NT2/D1 (cell line): ENCODE measurements around the gene GPR55.

Experiments
- DNase-seq: peaks from one replicate; pipeline ENCODE4 v3.0.0-alpha.2; 2011; ENCODE audit warnings: low read depth, low spot score
- H3K27me3 ChIP-seq: 2 replicates; pipeline ENCODE4 v1.6.0; 2011; ENCODE audit warnings: mild to moderate bottlenecking; ENCODE audit not compliant: insufficient read length, insufficient read depth
- H3K36me3 ChIP-seq: 2 replicates; pipeline ENCODE4 v1.6.1; 2011; ENCODE audit warnings: mild to moderate bottlenecking, low read length, mixed read lengths; ENCODE audit not compliant: insufficient read depth, insufficient read length
- H3K4me1 ChIP-seq: 2 replicates; pipeline ENCODE4 v1.5.1; 2011; ENCODE audit not compliant: insufficient read depth, insufficient read length
- H3K4me3 ChIP-seq: 2 replicates; pipeline ENCODE4 v1.5.1; 2011; ENCODE audit warnings: low read depth; ENCODE audit not compliant: insufficient read length
- H3K9ac ChIP-seq: 2 replicates; pipeline ENCODE4 v1.6.0; 2011; ENCODE audit warnings: low read depth; ENCODE audit not compliant: insufficient read length
- H3K9me3 ChIP-seq: 2 replicates; pipeline ENCODE4 v1.5.1; 2011; ENCODE audit warnings: mild to moderate bottlenecking, low read length; ENCODE audit not compliant: insufficient read depth
- SUZ12 ChIP-seq: IDR thresholded peaks from 2 replicates; pipeline ENCODE4 v1.6.1; 2011; ENCODE audit not compliant: insufficient read length, insufficient read depth; ENCODE audit errors: extremely low read depth
- YY1 ChIP-seq: IDR thresholded peaks from 2 replicates; pipeline ENCODE4 v1.6.1; 2011; ENCODE audit not compliant: insufficient read length, insufficient read depth
- ZNF274 ChIP-seq: IDR thresholded peaks from 2 replicates; pipeline ENCODE4 v1.6.1; 2011; ENCODE audit warnings: mild to moderate bottlenecking, low read depth, low read length

Gene GPR55

GRCh38 chr2:230886206-230886605 is 38.8 kb downstream of the GPR55 start:
- H3K36me3 ChIP-seq = peaks cover 4% of the 10 kb centered on the region
- peaks cover 17% of the 10 kb centered on the region for H3K4me1 ChIP-seq
- H3K27me3 ChIP-seq = no peaks in the 10 kb centered on the region
- TF ChIP-seq YY1 (no peak), SUZ12 (no peak), ZNF274 (no peak)
- no peak for DNase-seq
- peaks cover 6% of the 10 kb centered on the region; the same call in 1 of the 2 replicates for H3K9me3 ChIP-seq
- H3K9ac ChIP-seq = peak overlapping the region; percentile 44
- H3K4me3 ChIP-seq = no peak overlapping the region

GRCh38 chr2:230885463-230886130 is 39.4 kb downstream of the GPR55 start:
- Histone ChIP-seq H3K4me1 (peaks cover 15% of the 10 kb centered on the region), H3K27me3 (no peaks in the 10 kb centered on the region), H3K9me3 (peaks cover 6% of the 10 kb centered on the region; the same call in 1 of the 2 replicates), H3K4me3 (no peak overlapping the region), H3K36me3 (peaks cover 4% of the 10 kb centered on the region), H3K9ac (no peak overlapping the region)
- no peak for TF ChIP-seq YY1
- no peak for TF ChIP-seq ZNF274
- no peak for TF ChIP-seq SUZ12
- DNase-seq = no peak

- Histone ChIP-seq H3K9me3 (no peaks in the 10 kb centered on the region), H3K36me3 (peaks cover 36% of the 10 kb centered on the region), H3K9ac (no peak overlapping the region), H3K4me1 (peaks cover 20% of the 10 kb centered on the region), H3K27me3 (no peaks in the 10 kb centered on the region), H3K4me3 (no peak overlapping the region)
- TF ChIP-seq SUZ12 (no peak), ZNF274 (no peak), YY1 (no peak)
- no peak for DNase-seq
Observed at GRCh38 chr2:230881840-230882239, 43.2 kb downstream of the GPR55 start.

- Histone ChIP-seq H3K9ac (no peak overlapping the region), H3K36me3 (peaks cover 54% of the 10 kb centered on the region), H3K4me3 (no peak overlapping the region), H3K27me3 (no peaks in the 10 kb centered on the region), H3K4me1 (peaks cover 16% of the 10 kb centered on the region), H3K9me3 (no peaks in the 10 kb centered on the region)
- DNase-seq = no peak
- TF ChIP-seq SUZ12 (no peak), YY1 (no peak), ZNF274 (no peak)
Observed at GRCh38 chr2:230879891-230880290, 45.2 kb downstream of the GPR55 start.

GRCh38 chr2:230879271-230879882 is 45.7 kb downstream of the GPR55 start:
- H3K4me1 ChIP-seq = peaks cover 17% of the 10 kb centered on the region
- no peak overlapping the region for H3K9ac ChIP-seq
- H3K4me3 ChIP-seq = no peak overlapping the region
- no peaks in the 10 kb centered on the region for H3K27me3 ChIP-seq
- peaks cover 60% of the 10 kb centered on the region for H3K36me3 ChIP-seq
- no peaks in the 10 kb centered on the region for H3K9me3 ChIP-seq
- DNase-seq = no peak
- no peak for TF ChIP-seq YY1
- no peak for TF ChIP-seq SUZ12

- Histone ChIP-seq H3K4me1 (peaks cover 19% of the 10 kb centered on the region), H3K9me3 (no peaks in the 10 kb centered on the region), H3K9ac (peak overlapping the region; percentile 36), H3K4me3 (no peak overlapping the region), H3K36me3 (peaks cover 66% of the 10 kb centered on the region), H3K27me3 (no peaks in the 10 kb centered on the region)
- no peak for DNase-seq
- no peak for TF ChIP-seq YY1
- TF ChIP-seq ZNF274 = no peak
- no peak for TF ChIP-seq SUZ12
Observed at GRCh38 chr2:230878599-230879188, 46.3 kb downstream of the GPR55 start.

GRCh38 chr2:230877759-230878598 is 47.1 kb downstream of the GPR55 start:
- no peaks in the 10 kb centered on the region for H3K27me3 ChIP-seq
- peaks cover 73% of the 10 kb centered on the region for H3K36me3 ChIP-seq
- no peak overlapping the region for H3K4me3 ChIP-seq
- H3K4me1 ChIP-seq = peaks cover 26% of the 10 kb centered on the region
- DNase-seq = no peak
- H3K9me3 ChIP-seq = no peaks in the 10 kb centered on the region
- no peak for TF ChIP-seq ZNF274
- TF ChIP-seq YY1 = no peak
- no peak for TF ChIP-seq SUZ12
- peak overlapping the region; percentile 36 for H3K9ac ChIP-seq
